Measurements from ENCODE around the gene CIDEB.
"Not testable (repeated sequence)": the region's sequence is repeated elsewhere in the genome, so short reads cannot be mapped to it uniquely, and the experiment has no call there.

CIDEB gene

GRCh38 chr14:24307575-24308341 is at the start of gene CIDEB:
CIDEB (minus strand) TSS chr14:24307977; CDS start chr14:24307858, 119 bp downstream.
- H3K4me1 ChIP-seq (ENCODE audit: control insufficient read depth, insufficient read depth, low read length), result no peaks in the 10 kb centered on the region
- no peak within 1 kb of the TSS for H3K4me3 ChIP-seq (ENCODE audit: low read depth, low read length)

GRCh38 chr14:24356208-24356607 is 48.4 kb upstream of the CIDEB start:
- Histone ChIP-seq H3K27me3 (ENCODE audit: control insufficient read depth, insufficient read depth, low read length) (peaks cover 34% of the 10 kb centered on the region), H3K9ac (ENCODE audit: low read depth, low read length) (no peak overlapping the region), H3K9me3 (ENCODE audit: control insufficient read depth, insufficient read depth, low read length) (no peaks in the 10 kb centered on the region), H3K4me3 (ENCODE audit: low read depth, low read length) (no peak overlapping the region), H3K36me3 (ENCODE audit: control insufficient read depth, insufficient read depth, low read length) (no peaks in the 10 kb centered on the region), H3K4me1 (ENCODE audit: control insufficient read depth, insufficient read depth, low read length) (no peaks in the 10 kb centered on the region)

More at GRCh38 chr14:24307575-24308341, at the start of gene CIDEB:
- no peaks in the 10 kb centered on the region for H3K27me3 ChIP-seq (ENCODE audit: control insufficient read depth, insufficient read depth, low read length)
- H3K9ac ChIP-seq (ENCODE audit: low read depth, low read length), result no peak within 1 kb of the TSS
- peaks cover 38% of the 10 kb centered on the region for H3K36me3 ChIP-seq (ENCODE audit: control insufficient read depth, insufficient read depth, low read length)
- no peaks in the 10 kb centered on the region for H3K9me3 ChIP-seq (ENCODE audit: control insufficient read depth, insufficient read depth, low read length)

GRCh38 chr14:24355009-24355408 is 47.2 kb upstream of the CIDEB start:
- H3K9me3 ChIP-seq (ENCODE audit: control insufficient read depth, insufficient read depth, low read length), result no peaks in the 10 kb centered on the region
- no peak overlapping the region for H3K4me3 ChIP-seq (ENCODE audit: low read depth, low read length)
- H3K36me3 ChIP-seq (ENCODE audit: control insufficient read depth, insufficient read depth, low read length), result no peaks in the 10 kb centered on the region
- peaks cover 41% of the 10 kb centered on the region for H3K27me3 ChIP-seq (ENCODE audit: control insufficient read depth, insufficient read depth, low read length)
- H3K9ac ChIP-seq (ENCODE audit: low read depth, low read length), result no peak overlapping the region
- no peaks in the 10 kb centered on the region for H3K4me1 ChIP-seq (ENCODE audit: control insufficient read depth, insufficient read depth, low read length)

GRCh38 chr14:24354482-24354825 is 46.7 kb upstream of the CIDEB start:
- H3K9ac ChIP-seq (ENCODE audit: low read depth, low read length); H3K36me3 ChIP-seq (ENCODE audit: control insufficient read depth, insufficient read depth, low read length); H3K9me3 ChIP-seq (ENCODE audit: control insufficient read depth, insufficient read depth, low read length); H3K4me3 ChIP-seq (ENCODE audit: low read depth, low read length); H3K4me1 ChIP-seq (ENCODE audit: control insufficient read depth, insufficient read depth, low read length): not testable (repeated sequence)
- peaks cover 46% of the 10 kb centered on the region for H3K27me3 ChIP-seq (ENCODE audit: control insufficient read depth, insufficient read depth, low read length)

- no peak overlapping the region for H3K9ac ChIP-seq (ENCODE audit: low read depth, low read length)
- peaks cover 52% of the 10 kb centered on the region for H3K27me3 ChIP-seq (ENCODE audit: control insufficient read depth, insufficient read depth, low read length)
- no peak overlapping the region for H3K4me3 ChIP-seq (ENCODE audit: low read depth, low read length)
- H3K9me3 ChIP-seq (ENCODE audit: control insufficient read depth, insufficient read depth, low read length), result no peaks in the 10 kb centered on the region
- no peaks in the 10 kb centered on the region for H3K4me1 ChIP-seq (ENCODE audit: control insufficient read depth, insufficient read depth, low read length)
- no peaks in the 10 kb centered on the region for H3K36me3 ChIP-seq (ENCODE audit: control insufficient read depth, insufficient read depth, low read length)
Measured at GRCh38 chr14:24353559-24354481, 46.0 kb upstream of the CIDEB start.

- H3K4me3 ChIP-seq (ENCODE audit: low read depth, low read length), result no peak overlapping the region
- no peaks in the 10 kb centered on the region for H3K36me3 ChIP-seq (ENCODE audit: control insufficient read depth, insufficient read depth, low read length)
- H3K9ac ChIP-seq (ENCODE audit: low read depth, low read length), result no peak overlapping the region
- no peaks in the 10 kb centered on the region for H3K9me3 ChIP-seq (ENCODE audit: control insufficient read depth, insufficient read depth, low read length)
- H3K27me3 ChIP-seq (ENCODE audit: control insufficient read depth, insufficient read depth, low read length), result peaks cover 53% of the 10 kb centered on the region
- H3K4me1 ChIP-seq (ENCODE audit: control insufficient read depth, insufficient read depth, low read length), result no peaks in the 10 kb centered on the region
Measured at GRCh38 chr14:24351517-24351916, 43.7 kb upstream of the CIDEB start.

GRCh38 chr14:24349742-24350141 is 42.0 kb upstream of the CIDEB start:
- peaks cover 49% of the 10 kb centered on the region for H3K27me3 ChIP-seq (ENCODE audit: control insufficient read depth, insufficient read depth, low read length)
- no peak overlapping the region for H3K9ac ChIP-seq (ENCODE audit: low read depth, low read length)
- no peaks in the 10 kb centered on the region for H3K4me1 ChIP-seq (ENCODE audit: control insufficient read depth, insufficient read depth, low read length)
- no peaks in the 10 kb centered on the region for H3K9me3 ChIP-seq (ENCODE audit: control insufficient read depth, insufficient read depth, low read length)
- H3K36me3 ChIP-seq (ENCODE audit: control insufficient read depth, insufficient read depth, low read length), result no peaks in the 10 kb centered on the region
- no peak overlapping the region for H3K4me3 ChIP-seq (ENCODE audit: low read depth, low read length)

GRCh38 chr14:24348186-24348585 is 40.4 kb upstream of the CIDEB start:
- Histone ChIP-seq H3K4me3 (ENCODE audit: low read depth, low read length) (no peak overlapping the region), H3K27me3 (ENCODE audit: control insufficient read depth, insufficient read depth, low read length) (peaks cover 47% of the 10 kb centered on the region), H3K9me3 (ENCODE audit: control insufficient read depth, insufficient read depth, low read length) (no peaks in the 10 kb centered on the region), H3K36me3 (ENCODE audit: control insufficient read depth, insufficient read depth, low read length) (no peaks in the 10 kb centered on the region), H3K4me1 (ENCODE audit: control insufficient read depth, insufficient read depth, low read length) (no peaks in the 10 kb centered on the region), H3K9ac (ENCODE audit: low read depth, low read length) (no peak overlapping the region)

GRCh38 chr14:24347134-24347533 is 39.4 kb upstream of the CIDEB start:
- no peak overlapping the region for H3K4me3 ChIP-seq (ENCODE audit: low read depth, low read length)
- H3K9me3 ChIP-seq (ENCODE audit: control insufficient read depth, insufficient read depth, low read length), result no peaks in the 10 kb centered on the region
- H3K4me1 ChIP-seq (ENCODE audit: control insufficient read depth, insufficient read depth, low read length), result no peaks in the 10 kb centered on the region
- H3K9ac ChIP-seq (ENCODE audit: low read depth, low read length), result no peak overlapping the region
- H3K27me3 ChIP-seq (ENCODE audit: control insufficient read depth, insufficient read depth, low read length), result peaks cover 45% of the 10 kb centered on the region
- H3K36me3 ChIP-seq (ENCODE audit: control insufficient read depth, insufficient read depth, low read length), result no peaks in the 10 kb centered on the region

GRCh38 chr14:24343795-24344660 is 36.3 kb upstream of the CIDEB start:
- Histone ChIP-seq H3K4me1 (ENCODE audit: control insufficient read depth, insufficient read depth, low read length) (no peaks in the 10 kb centered on the region), H3K36me3 (ENCODE audit: control insufficient read depth, insufficient read depth, low read length) (no peaks in the 10 kb centered on the region), H3K9me3 (ENCODE audit: control insufficient read depth, insufficient read depth, low read length) (no peaks in the 10 kb centered on the region), H3K4me3 (ENCODE audit: low read depth, low read length) (no peak overlapping the region), H3K27me3 (ENCODE audit: control insufficient read depth, insufficient read depth, low read length) (peaks cover 45% of the 10 kb centered on the region), H3K9ac (ENCODE audit: low read depth, low read length) (no peak overlapping the region)

- H3K4me1 ChIP-seq (ENCODE audit: control insufficient read depth, insufficient read depth, low read length), result no peaks in the 10 kb centered on the region
- no peaks in the 10 kb centered on the region for H3K9me3 ChIP-seq (ENCODE audit: control insufficient read depth, insufficient read depth, low read length)
- H3K27me3 ChIP-seq (ENCODE audit: control insufficient read depth, insufficient read depth, low read length), result peaks cover 55% of the 10 kb centered on the region
- no peak overlapping the region for H3K9ac ChIP-seq (ENCODE audit: low read depth, low read length)
- no peak overlapping the region for H3K4me3 ChIP-seq (ENCODE audit: low read depth, low read length)
- no peaks in the 10 kb centered on the region for H3K36me3 ChIP-seq (ENCODE audit: control insufficient read depth, insufficient read depth, low read length)
Measured at GRCh38 chr14:24342889-24343288, 35.1 kb upstream of the CIDEB start.

Data from iPS-15b (cell line).